Measurements from ENCODE around the gene FALEC.
A peak's percentile ranks its signal among the peaks of the same experiment; 100 is the strongest.

DNA sequence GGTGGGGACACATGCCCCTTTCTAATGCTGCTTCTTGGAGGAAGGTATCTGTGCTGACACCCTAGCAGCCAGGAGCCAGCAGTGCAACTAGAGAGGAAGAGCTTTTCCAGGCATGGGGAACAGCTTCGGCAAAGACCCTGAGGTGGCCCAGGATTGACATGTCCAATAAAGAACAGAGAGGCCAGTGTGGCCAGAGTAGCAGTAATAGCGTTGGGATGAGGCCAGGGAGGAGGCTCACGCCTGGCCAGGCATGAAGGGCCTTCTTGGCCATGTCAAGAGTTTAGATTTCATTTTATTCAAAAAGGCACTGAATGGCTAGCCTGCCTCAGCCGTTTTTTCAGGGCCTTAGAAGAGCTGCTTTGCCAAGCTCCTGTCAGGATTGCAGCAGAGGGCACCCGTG, 17.3 kb downstream of the FALEC start:
- TF ChIP-seq, protein P1, sequence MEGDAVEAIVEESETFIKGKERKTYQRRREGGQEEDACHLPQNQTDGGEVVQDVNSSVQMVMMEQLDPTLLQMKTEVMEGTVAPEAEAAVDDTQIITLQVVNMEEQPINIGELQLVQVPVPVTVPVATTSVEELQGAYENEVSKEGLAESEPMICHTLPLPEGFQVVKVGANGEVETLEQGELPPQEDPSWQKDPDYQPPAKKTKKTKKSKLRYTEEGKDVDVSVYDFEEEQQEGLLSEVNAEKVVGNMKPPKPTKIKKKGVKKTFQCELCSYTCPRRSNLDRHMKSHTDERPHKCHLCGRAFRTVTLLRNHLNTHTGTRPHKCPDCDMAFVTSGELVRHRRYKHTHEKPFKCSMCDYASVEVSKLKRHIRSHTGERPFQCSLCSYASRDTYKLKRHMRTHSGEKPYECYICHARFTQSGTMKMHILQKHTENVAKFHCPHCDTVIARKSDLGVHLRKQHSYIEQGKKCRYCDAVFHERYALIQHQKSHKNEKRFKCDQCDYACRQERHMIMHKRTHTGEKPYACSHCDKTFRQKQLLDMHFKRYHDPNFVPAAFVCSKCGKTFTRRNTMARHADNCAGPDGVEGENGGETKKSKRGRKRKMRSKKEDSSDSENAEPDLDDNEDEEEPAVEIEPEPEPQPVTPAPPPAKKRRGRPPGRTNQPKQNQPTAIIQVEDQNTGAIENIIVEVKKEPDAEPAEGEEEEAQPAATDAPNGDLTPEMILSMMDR (IDR thresholded peaks at IDR 0.05): peak; percentile 75
- TF ChIP-seq ZFX (IDR thresholded peaks at IDR 0.05; ENCODE audit: borderline replicate concordance): no peak

All from 22Rv1 (cell line).